Suprapubic skin (tissue), 4 donors: ENCODE measurements around the gene TGFBR2. TPM values are rescaled to one million over a fixed set of nuclear protein-coding genes. Genes with fewer than 3 reads are reported as not detected.

Experiments used
- DNase-seq, 2 donors: peaks; one replicate each; pipeline ENCODE4 v3.0.0-alpha.2; 2019; ENCODE audit warnings: low spot score in 2 of 2
- H3K27ac ChIP-seq: fragments of 200-600 bp; sonication (generic); one replicate; pipeline ENCODE4 v1.5.1; 2019
- H3K27me3 ChIP-seq: fragments of 200-600 bp; sonication (generic); one replicate; pipeline ENCODE4 v1.5.1; 2019
- H3K36me3 ChIP-seq: fragments of 200-600 bp; sonication (generic); one replicate; pipeline ENCODE4 v1.5.1; 2019
- H3K4me1 ChIP-seq: fragments of 200-600 bp; sonication (generic); one replicate; pipeline ENCODE4 v1.5.1; 2019
- H3K4me3 ChIP-seq: fragments of 200-600 bp; sonication (generic); one replicate; pipeline ENCODE4 v1.5.1; 2019; ENCODE audit warnings: mild to moderate bottlenecking
- H3K9me3 ChIP-seq: fragments of 200-600 bp; sonication (generic); one replicate; pipeline ENCODE4 v1.5.1; 2019
- EP300 ChIP-seq: sonication (generic); formaldehyde crosslinking; IDR thresholded peaks from one replicate; pipeline ENCODE4 v1.6.1; 2017; ENCODE audit warnings: antibody characterized with exemption
- POLR2A ChIP-seq, 2 donors: fragments of 450-650 bp; IDR thresholded peaks; one replicate each; pipeline ENCODE4 v1.6.1; 2017; ENCODE audit warnings: antibody characterized with exemption in 2 of 2, mild to moderate bottlenecking in 2 of 2, moderate library complexity in 2 of 2
- POLR2AphosphoS5 ChIP-seq, 3 donors: sonication (generic); formaldehyde crosslinking; IDR thresholded peaks; one replicate each; pipeline ENCODE4 v1.6.1; 2017; ENCODE audit warnings: antibody characterized with exemption in 3 of 3
- WGBS: methylation state at CpG from one replicate; pipeline ENCODE4 v1.1.5; 2018; 5-methylcytosine and 5-hydroxymethylcytosine counted together
- total RNA-seq, 4 donors: library from RNA; depleted of rRNA; stranded (reverse); fragments of >200 nt; gene quantifications; one replicate each; pipeline ENCODE4 v1.1.0, GENCODE V29; 2016
- TF ChIP-seq, protein P1 (sequence below), 2 donors: fragments of 200-600 bp in 1 of 2; fragments of 450-650 bp in 1 of 2; sonication (generic) in 1 of 2; IDR thresholded peaks; one replicate each; pipeline ENCODE4 v1.5.1; 2016 to 2019; ENCODE audit warnings: antibody characterized with exemption in 2 of 2, mild to moderate bottlenecking in 1 of 2, moderate library complexity in 1 of 2

TGFBR2 gene
- total RNA-seq, 4 donors from 2014 or later, result 63.7 to 84.3 (median 83.3) TPM

DNA sequence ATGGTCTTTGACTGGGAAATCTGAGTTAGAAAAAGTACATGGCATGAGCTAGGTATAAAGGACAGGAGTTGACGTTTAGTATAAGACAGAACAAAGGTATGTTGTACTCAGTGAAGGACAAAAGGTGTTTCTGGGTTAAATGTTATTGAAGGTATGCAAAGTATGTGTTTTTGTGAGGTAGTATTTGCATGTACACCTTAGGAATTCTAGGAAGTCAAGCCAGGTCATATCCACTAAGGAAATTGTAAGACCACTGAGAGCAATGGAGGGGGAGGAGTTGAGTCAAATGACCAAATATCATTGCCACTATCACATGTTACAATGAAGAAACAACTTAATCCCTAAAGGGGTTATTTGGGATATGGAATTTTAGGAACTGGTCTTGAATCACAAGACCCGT is 24.4 kb upstream of the TGFBR2 start:
- Histone ChIP-seq H3K4me1 (peaks cover 5% of the 10 kb centered on the region), H3K4me3 (no peak overlapping the region), H3K36me3 (no peaks in the 10 kb centered on the region), H3K9me3 (no peaks in the 10 kb centered on the region), H3K27ac (no peak overlapping the region), H3K27me3 (no peaks in the 10 kb centered on the region)
- DNase-seq, result no peak
- WGBS, result 93% methylated on average over 2 of the region's 2 CpGs
- TF ChIP-seq EP300, result no peak

DNA sequence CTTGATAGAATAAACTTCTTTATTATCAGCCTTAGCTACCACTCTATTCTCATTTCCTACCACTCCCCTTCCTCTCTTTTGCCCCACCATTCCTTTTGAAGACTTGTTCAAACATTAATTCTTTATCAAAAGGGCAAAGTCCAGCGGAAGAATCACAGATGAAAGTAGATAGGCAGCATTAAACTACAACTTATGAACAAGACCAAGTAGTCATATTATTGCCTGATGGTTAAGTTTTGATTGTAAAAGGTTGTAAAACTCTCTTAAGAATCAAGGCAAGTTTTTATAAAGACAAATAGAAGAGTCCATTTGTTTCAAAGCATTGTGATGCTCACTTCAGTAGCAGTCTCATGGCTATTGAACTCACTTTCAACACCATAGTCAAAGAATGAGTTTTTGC is 22.4 kb upstream of the TGFBR2 start:
- no peak overlapping the region for H3K27ac ChIP-seq
- H3K4me1 ChIP-seq, result peaks cover 1% of the 10 kb centered on the region
- DNase-seq, result no peak
- no peak for TF ChIP-seq EP300
- TF ChIP-seq POLR2AphosphoS5 (IDR thresholded peaks at IDR 0.05), result no peak
- TF ChIP-seq, protein P1, sequence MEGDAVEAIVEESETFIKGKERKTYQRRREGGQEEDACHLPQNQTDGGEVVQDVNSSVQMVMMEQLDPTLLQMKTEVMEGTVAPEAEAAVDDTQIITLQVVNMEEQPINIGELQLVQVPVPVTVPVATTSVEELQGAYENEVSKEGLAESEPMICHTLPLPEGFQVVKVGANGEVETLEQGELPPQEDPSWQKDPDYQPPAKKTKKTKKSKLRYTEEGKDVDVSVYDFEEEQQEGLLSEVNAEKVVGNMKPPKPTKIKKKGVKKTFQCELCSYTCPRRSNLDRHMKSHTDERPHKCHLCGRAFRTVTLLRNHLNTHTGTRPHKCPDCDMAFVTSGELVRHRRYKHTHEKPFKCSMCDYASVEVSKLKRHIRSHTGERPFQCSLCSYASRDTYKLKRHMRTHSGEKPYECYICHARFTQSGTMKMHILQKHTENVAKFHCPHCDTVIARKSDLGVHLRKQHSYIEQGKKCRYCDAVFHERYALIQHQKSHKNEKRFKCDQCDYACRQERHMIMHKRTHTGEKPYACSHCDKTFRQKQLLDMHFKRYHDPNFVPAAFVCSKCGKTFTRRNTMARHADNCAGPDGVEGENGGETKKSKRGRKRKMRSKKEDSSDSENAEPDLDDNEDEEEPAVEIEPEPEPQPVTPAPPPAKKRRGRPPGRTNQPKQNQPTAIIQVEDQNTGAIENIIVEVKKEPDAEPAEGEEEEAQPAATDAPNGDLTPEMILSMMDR (IDR thresholded peaks at IDR 0.05), result no peak
- no peak for TF ChIP-seq POLR2A (IDR thresholded peaks at IDR 0.05)
- H3K9me3 ChIP-seq, result no peaks in the 10 kb centered on the region
- no peaks in the 10 kb centered on the region for H3K36me3 ChIP-seq
- 100% methylated on average over 1 of the region's 1 CpG for WGBS
- H3K27me3 ChIP-seq, result no peaks in the 10 kb centered on the region
- no peak overlapping the region for H3K4me3 ChIP-seq

DNA sequence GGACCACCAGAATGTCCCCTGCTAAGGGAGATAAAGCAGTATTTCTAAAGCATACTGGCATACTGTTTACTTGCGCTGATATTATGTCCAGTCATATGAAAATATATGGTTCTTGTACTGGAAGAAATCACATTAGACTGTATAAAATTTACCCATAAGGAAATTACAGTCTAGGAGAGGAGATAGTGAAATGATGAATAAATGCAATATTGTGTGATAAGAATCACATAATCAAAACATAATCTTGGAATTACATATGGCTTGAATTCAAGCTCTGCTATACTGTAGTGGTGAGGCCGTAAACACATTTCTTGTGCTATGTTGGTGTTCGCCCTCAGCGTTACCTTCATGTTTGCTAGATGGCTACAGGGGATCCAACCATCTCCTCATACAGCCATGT is 20.7 kb upstream of the TGFBR2 start:
- Histone ChIP-seq H3K9me3 (no peaks in the 10 kb centered on the region), H3K4me3 (no peak overlapping the region), H3K36me3 (no peaks in the 10 kb centered on the region), H3K4me1 (no peaks in the 10 kb centered on the region), H3K27me3 (no peaks in the 10 kb centered on the region), H3K27ac (no peak overlapping the region)
- 99% methylated on average over 4 of the region's 4 CpGs for WGBS
- TF ChIP-seq POLR2AphosphoS5 (IDR thresholded peaks at IDR 0.05) (no peak), EP300 (no peak), POLR2A (IDR thresholded peaks at IDR 0.05) (no peak)
- TF ChIP-seq, protein P1 (IDR thresholded peaks at IDR 0.05), result no peak
- DNase-seq, result no peak

DNA sequence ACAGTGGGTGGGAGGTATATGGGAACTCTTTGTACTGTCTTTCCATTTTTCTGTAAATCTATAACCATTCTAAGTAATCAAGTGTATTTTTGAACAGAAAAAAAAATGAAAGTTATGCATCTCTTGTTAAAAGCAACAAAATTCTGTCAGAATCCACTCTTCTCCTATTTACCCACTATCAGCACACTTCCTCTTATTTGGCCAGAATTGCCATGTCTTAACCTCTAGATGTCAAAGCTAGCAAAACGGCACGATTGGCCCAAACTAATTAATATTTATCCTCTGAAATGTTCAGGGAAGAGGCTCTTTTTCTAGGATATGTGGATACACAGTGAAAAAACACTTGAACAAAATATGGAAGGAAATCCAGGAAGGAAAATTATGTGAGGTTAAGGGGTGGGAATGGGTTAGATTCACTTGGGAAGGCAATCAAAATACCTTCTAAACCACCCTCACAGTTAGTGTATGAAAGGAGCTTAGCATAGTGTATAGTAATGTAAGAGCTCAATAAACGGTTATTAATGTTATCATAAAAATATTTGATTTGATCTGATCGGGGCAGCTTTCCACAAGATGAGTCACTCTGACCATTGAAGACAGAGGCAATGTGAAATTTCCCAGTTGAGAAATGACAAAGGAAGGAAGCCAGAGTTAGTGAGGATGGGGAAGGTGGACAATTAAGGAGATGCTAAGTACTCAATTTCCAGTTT is 20.1 kb upstream of the TGFBR2 start:
- no peaks in the 10 kb centered on the region for H3K9me3 ChIP-seq
- H3K27me3 ChIP-seq, result no peaks in the 10 kb centered on the region
- no peaks in the 10 kb centered on the region for H3K4me1 ChIP-seq
- 69% methylated on average over 4 of the region's 4 CpGs for WGBS
- TF ChIP-seq POLR2AphosphoS5 (IDR thresholded peaks at IDR 0.05), result no peak
- no peak for TF ChIP-seq POLR2A (IDR thresholded peaks at IDR 0.05)
- TF ChIP-seq, protein P1 (IDR thresholded peaks at IDR 0.05), result no peak
- no peak for TF ChIP-seq EP300
- H3K27ac ChIP-seq, result no peak overlapping the region
- no peak overlapping the region for H3K4me3 ChIP-seq
- H3K36me3 ChIP-seq, result no peaks in the 10 kb centered on the region
- no peak for DNase-seq

DNA sequence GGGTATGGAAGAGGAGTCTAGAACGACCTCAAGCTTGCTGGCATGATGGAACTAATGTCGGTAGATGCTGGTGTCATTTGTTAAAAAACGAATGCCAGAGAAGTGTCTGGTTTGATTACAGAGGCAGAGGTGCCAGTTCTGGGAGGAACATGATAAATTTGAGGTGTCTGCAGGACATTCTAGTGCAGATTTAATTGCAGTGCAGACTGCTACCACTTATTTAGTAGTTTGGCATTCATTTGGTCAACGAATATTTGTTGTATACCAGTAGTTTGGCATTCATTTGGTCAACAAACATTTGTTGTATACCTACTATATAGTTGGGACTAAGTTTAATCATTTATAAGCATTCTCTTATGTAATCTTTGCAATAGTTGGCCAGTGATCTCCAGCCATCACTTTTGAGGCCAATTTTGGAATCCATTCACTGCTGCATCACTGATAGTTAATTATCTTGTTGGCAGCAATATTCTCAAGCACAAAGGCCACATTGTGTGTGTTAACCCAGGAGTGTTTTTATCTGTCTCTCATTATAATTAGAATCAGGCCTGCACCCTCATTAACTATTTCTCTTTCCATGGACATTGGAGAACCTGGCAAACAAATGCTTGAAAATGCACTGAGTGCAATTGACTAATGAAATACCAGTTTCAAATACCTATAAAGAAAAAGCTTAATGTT is 19.5 kb upstream of the TGFBR2 start:
- Histone ChIP-seq H3K27me3 (no peaks in the 10 kb centered on the region), H3K9me3 (no peaks in the 10 kb centered on the region), H3K4me3 (no peak overlapping the region), H3K27ac (no peak overlapping the region), H3K4me1 (no peaks in the 10 kb centered on the region), H3K36me3 (no peaks in the 10 kb centered on the region)
- TF ChIP-seq POLR2AphosphoS5 (IDR thresholded peaks at IDR 0.05), result no peak
- DNase-seq, result no peak
- WGBS, result 73% methylated on average over 4 of the region's 4 CpGs

DNA sequence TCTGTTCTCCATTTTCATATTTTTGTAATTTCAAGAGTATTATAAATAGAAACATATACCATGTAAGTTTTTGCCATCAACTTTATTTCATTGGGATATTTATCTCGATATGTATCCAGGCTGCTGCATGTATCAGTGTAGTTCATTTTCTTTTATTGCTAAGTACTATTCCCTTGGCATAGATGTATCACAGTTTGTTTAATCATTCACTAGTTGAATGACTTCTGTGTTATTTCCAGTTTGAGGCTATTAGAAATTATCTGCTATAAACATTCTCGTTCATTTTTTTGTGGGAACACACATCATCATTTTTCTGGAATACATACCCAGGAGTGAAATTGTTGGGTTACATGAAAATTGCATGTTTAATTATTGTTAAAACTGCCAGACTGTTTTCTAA is 18.5 kb upstream of the TGFBR2 start:
- Histone ChIP-seq H3K4me3 (no peak overlapping the region), H3K36me3 (no peaks in the 10 kb centered on the region), H3K4me1 (no peaks in the 10 kb centered on the region), H3K27me3 (no peaks in the 10 kb centered on the region), H3K27ac (no peak overlapping the region), H3K9me3 (no peaks in the 10 kb centered on the region)
- WGBS, result 92% methylated on average over 2 of the region's 2 CpGs
- DNase-seq, result no peak
- TF ChIP-seq, protein P1 (IDR thresholded peaks at IDR 0.05), result no peak
- TF ChIP-seq EP300 (no peak), POLR2A (IDR thresholded peaks at IDR 0.05) (no peak), POLR2AphosphoS5 (IDR thresholded peaks at IDR 0.05) (no peak)
